HTR-8/SVneo (cell line): Measurements from ENCODE around the gene GNAI3.

ENCODE experiments used
- DNase-seq: peaks from one replicate; pipeline ENCODE4 v3.0.0; 2011; ENCODE audit warnings: low spot score, mixed read lengths; ENCODE audit not compliant: insufficient read length
- FAIRE-seq: peaks from 2 replicates; lab custom pipeline; 2011; peaks lifted over from hg19 to GRCh38; lab: Jason Lieb, UNC

GNAI3 gene

DNA sequence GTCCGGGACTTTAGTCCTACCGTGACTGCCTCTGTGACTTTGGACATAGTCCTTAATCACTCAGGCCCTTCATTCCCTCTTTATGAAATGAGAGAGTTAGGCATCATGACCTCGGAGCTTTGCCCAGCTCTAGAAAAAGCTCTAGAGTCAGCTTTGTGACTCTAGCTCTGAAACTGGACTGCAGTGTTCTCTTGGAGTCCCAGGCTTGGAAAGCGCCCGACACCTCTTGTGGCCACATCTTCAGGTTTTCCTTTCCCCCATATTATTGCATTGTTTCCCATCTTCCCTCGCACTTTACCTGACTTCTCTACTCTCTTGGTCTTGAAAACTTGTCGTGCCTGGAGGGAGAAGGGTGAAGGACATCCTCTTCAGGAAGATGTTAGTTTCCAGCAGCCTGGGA lies 26.4 kb upstream of the GNAI3 start:
- FAIRE-seq, result no peak
- DNase-seq, result no peak

DNA sequence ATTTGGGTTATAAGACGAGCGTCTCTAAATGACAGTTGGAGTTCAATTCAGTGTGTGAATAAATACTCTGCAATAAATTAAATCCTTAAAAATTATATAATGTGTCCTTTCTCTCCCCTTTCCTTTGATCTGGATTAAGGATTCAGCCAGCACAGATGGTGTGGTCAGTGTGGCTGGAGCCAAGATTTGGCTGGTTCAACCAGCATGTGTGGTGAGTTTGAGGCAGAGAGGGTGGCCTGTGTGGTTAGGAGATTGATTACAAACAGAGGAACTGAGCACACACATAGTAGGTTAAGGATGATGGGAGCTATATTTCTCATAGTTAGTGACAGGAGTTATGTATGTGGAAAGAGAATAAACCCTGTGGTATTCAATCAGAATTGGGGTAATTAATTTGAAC lies 24.7 kb upstream of the GNAI3 start:
- DNase-seq (no peak), FAIRE-seq (no peak)

- FAIRE-seq (no peak), DNase-seq (no peak)
Measured at GRCh38 chr1:109527098-109527811, 21.2 kb upstream of the GNAI3 start.

DNA sequence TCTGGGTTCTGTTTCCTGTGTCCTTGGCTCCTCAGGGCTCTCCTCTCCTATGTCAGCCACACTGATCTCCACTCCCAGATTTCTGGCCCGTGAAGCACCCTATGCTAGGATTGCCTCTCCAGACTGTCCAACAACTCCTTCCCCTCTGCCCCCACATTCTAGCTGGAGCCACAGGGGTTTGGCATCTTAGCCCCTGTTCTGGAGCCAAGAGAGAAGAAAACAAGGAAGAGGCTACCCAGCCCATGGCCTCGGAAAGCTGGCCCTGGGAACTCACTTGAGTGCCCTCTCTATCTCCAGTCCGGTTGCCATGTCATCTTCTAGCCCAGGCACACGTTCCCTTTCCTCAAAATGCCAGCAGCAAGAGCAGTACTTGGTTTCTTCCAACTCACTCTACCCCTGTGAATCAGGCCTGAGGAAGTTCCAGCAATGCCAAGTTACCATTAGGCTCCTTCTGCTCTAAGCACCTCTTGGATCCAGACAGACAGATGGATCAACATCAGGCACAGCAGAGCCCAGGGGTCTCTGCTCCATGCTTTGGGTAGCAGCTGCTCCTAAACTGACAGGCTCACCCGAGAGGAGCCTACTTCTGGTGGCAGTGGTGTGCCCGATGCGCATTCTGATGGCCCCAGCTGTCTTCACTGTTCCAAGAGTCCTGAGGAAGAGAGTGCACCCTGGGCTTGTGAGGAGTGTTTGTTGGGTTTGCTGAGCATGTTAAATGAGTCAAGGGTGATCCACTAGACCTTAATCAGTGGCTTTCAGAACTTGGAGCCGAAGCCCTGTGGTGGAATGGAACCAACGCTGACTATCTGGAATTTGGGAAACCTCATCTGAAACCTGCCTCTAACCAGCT lies 20.3 kb upstream of the GNAI3 start:
- FAIRE-seq (no peak), DNase-seq (no peak)

GRCh38 chr1:109528712-109529111 lies 19.7 kb upstream of the GNAI3 start:
- no peak for FAIRE-seq
- DNase-seq, result no peak

DNA sequence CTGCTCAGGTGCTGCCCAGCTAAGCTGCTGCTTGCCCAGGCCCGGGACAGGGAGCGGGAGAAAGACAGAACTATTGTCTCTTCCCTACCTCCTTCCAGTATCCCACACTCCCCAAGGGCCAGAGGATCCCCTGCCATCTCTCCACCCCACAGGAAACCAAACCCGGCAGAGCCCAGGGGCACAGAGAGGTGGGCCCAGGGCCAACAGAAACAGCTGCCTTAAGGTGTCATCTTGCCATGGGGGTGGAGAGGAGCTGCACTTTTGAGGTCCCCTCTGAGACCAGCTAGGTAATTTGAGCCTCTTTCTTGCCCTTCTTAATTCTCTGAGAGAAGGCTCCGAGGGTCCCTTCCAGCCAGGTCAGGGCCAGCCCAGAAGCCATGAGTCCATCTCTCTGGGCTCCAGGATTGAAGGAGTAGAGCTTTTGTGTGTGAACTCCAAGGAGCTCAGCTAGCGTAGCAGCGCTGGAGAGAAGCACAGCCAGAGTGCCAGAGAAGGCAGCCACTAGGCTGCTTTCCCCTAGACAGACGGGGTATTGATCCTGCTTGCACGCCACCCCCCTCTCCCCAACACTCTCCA lies 18.4 kb upstream of the GNAI3 start:
- FAIRE-seq (no peak), DNase-seq (no peak)

- FAIRE-seq (no peak), DNase-seq (no peak)
Measured at GRCh38 chr1:109530457-109531087, 17.8 kb upstream of the GNAI3 start.

DNA sequence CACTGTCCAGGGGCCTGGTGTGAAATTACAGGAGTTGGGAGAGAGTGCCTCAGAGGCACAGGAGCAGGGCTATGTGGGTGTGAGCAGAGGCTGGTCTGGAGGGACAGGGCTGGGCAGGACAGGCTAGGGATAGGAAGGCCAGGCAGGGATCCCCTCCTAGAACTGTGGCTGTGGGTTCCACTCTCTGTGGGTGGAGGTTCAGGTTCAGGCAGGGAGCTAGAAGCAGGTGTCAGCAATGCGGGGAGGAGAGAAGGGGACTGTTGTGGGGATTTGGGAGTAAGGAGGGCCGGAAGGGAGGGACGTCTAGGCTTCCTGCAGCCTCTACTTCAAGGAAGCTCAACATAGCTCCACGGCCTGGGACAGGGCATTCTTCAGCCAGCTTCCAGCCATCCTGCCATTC lies 17.0 kb upstream of the GNAI3 start:
- FAIRE-seq, result no peak
- no peak for DNase-seq

DNA sequence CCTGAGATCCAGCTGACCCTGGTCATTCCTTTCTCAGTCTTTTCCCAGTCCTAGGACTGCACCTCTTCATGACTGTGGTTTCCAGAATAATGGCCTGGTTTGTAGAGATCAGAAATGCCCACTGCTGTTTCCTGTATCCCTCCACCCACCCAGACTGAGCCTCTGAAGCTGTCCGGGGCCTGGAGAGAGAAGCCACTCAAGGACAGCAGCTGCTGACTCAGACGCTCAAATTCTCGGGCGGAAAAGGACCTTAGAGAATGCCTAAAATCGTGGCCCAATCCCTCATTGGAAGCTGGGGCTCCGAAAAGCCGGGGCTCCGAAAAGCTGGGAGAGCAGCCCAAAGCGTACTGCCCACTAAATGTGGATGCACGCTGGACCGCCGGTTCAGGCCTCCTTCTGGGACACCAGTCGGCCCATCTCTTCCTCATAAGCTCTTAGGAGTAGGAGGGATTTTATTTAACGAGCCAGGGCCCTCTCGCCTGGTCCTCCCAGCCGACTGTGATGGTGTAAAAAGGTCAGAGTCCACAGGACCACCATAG lies 16.5 kb upstream of the GNAI3 start:
- DNase-seq, result no peak
- no peak for FAIRE-seq

DNA sequence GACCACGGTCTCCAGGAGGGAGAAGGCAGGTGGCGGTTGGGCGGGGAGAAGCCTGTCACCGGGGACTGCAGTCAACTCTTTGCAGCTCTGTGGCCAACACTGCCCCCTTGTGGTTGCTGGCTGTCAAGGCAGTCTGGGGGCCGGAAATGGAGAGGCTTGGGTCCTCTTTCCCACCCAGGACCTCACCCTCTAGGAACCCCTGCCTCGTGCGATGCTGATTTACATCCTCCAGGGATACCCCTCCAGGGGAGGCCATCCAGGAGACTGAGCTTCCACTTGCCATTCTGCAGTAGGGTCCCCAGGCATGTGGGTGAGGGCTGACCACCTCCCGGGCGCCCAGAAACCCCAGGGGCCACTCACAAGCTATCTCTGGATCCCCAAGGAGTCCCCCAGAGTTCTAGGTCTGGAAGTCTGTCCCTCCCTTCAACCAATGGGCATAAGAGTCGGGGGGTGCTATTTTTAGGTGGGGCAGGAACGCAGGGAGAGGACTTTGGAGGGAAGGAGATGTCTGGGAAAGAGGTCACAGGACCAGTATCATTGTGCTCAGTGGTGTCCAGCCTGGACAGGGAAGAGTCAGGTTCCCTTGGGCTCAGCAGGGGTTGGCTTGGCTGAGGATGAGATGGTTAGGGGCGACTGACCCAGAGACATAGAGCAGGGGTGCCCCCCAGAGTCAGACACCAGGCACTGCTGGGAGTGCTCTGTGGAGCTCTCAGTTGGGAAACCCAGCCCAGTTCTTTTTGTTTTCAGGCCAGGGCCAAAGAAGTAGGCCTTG lies 15.9 kb upstream of the GNAI3 start:
- peak; percentile 59 for DNase-seq
- FAIRE-seq, result no peak

DNA sequence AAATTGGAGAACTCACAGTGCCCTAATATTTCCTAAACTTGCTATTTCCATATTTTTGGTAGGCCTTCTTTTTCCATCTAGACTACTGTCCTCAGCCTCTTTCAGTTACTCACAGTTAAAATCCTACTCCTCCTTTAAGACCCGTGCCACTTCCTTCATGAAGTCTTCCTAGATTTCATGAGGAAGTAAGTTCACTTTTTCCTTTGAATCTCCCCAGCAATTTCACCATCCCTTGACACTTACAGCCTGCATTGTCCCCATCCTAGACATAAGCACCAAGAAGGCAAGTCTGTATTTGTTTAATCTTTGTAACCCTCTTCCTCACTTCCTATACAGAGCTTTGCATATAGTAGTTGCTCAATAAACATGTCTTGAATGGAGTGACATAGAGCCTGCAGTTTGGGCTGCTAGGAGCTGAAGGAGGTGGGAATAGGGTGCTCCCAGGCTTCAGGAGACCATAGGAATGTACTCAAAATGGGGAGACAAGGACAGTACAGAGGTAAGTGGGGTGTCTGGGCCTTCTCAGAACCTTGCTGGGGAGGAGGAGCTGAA lies 14.0 kb upstream of the GNAI3 start:
- FAIRE-seq, result no peak

DNA sequence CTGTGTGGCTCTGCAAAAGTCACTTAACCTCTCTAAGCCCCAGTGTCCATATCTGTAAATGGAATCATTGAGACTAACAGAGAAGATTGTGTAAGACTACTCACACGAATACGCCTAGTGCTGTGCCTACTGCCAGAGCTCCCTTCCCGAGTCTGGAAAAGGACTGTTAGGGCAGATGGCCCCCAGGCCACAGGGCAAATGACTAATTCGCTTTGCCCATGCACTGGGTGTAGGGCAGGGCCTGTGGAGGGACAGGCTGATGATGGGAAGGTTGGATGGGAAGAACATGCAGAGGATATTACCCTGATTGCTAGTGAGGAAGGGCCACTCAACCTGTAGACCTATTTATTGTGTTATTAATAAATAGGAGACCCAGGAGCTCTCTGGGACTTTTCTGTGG lies 12.9 kb upstream of the GNAI3 start:
- FAIRE-seq, result no peak

More for the DNA sequence above, 14.0 kb upstream of the GNAI3 start:
- no peak for DNase-seq

GRCh38 chr1:109535971-109536491 lies 12.4 kb upstream of the GNAI3 start:
- DNase-seq (no peak), FAIRE-seq (no peak)

More for the DNA sequence above, 12.9 kb upstream of the GNAI3 start:
- DNase-seq, result no peak

DNA sequence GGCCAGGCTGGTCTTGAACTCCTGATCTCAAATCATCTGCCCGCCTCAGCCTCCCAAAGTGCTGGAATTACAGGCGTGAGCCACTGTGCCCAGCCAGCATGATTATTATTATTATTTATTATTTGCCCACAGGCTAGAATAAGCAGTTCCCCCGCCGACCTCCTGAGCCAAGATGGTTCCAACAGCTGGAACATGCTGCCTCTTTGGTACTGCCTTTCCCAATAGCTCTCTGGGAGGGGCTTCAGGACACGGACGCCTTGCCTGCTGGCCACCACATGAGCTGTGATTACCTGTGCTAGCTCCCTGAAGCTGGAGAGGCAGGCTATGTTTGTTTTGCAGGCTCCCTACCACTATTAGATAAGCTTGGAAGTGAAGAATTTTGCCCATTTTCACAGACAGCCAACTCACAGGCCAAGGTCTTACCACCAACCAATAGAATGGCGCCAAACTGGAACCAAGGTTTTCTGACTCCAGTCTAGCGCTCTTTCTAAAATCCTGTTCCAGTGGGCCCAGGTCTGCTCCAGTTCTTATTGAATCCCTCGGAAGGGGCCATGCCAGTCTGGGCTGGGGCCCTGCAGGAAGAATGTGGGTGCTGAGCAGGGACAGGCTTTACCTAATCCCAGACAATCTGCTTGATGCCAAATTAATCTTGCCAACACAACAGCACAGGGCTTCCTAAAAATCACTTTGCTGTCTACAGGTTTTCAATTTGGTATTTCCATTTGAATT lies 10.8 kb upstream of the GNAI3 start:
- FAIRE-seq, result no peak
- DNase-seq, result no peak

GRCh38 chr1:109538827-109539555 lies 9.4 kb upstream of the GNAI3 start:
- DNase-seq, result no peak
- no peak for FAIRE-seq

- no peak for FAIRE-seq
- no peak for DNase-seq
Measured at GRCh38 chr1:109539676-109540075, 8.7 kb upstream of the GNAI3 start, which contains the start of gene GPR61. TSS of gene GPR61 (plus strand) at chr1:109539872. CDS start at chr1:109543023, 3,151 bp downstream.

- FAIRE-seq, result no peak
Measured at GRCh38 chr1:109541102-109541501, 7.3 kb upstream of the GNAI3 start.

DNA sequence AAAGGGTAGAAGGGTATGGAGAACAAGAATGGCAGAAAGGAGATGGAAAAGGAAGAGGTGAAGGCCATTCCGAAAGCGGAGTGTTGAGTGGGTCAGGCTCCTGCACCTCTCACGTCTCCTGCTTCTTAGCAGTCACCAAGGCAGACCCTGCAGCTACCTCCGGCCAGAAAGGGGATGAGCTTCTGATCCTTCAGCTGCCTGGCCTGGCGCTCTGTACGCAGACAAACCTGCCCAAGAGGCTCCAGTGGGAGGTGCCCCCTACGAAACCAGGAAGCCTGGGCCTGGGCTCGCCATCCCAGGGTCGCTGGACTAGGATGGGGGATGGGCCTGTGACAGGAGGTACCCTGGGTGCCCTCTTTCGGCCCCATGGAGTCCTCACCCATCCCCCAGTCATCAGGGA lies 5.8 kb upstream of the GNAI3 start:
- FAIRE-seq (no peak), DNase-seq (no peak)

More at GRCh38 chr1:109541102-109541501, 7.3 kb upstream of the GNAI3 start:
- no peak for DNase-seq
